ENCODE measurements around the gene FETUB.

The FETUB gene

DNA sequence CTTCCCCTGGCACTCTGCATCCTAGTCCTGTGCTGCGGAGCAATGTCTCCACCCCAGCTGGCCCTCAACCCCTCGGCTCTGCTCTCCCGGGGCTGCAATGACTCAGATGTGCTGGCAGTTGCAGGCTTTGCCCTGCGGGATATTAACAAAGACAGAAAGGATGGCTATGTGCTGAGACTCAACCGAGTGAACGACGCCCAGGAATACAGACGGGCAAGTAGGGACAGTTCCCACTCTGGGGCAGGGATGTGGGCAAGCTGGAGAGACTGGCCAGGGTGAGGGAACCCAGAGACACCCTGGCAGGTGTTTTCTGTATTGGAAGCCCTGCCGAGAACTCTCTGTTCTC is 247 bp downstream of the FETUB start (continued):
- TF ChIP-seq, protein P1, sequence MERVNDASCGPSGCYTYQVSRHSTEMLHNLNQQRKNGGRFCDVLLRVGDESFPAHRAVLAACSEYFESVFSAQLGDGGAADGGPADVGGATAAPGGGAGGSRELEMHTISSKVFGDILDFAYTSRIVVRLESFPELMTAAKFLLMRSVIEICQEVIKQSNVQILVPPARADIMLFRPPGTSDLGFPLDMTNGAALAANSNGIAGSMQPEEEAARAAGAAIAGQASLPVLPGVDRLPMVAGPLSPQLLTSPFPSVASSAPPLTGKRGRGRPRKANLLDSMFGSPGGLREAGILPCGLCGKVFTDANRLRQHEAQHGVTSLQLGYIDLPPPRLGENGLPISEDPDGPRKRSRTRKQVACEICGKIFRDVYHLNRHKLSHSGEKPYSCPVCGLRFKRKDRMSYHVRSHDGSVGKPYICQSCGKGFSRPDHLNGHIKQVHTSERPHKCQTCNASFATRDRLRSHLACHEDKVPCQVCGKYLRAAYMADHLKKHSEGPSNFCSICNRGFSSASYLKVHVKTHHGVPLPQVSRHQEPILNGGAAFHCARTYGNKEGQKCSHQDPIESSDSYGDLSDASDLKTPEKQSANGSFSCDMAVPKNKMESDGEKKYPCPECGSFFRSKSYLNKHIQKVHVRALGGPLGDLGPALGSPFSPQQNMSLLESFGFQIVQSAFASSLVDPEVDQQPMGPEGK (tag by site-specific recombination; IDR thresholded peaks at IDR 0.05) = no peak
- no peak for TF ChIP-seq ZFP3 (tag by site-specific recombination; IDR thresholded peaks at IDR 0.05; ENCODE audit: low read depth)
- TF ChIP-seq, protein P2, sequence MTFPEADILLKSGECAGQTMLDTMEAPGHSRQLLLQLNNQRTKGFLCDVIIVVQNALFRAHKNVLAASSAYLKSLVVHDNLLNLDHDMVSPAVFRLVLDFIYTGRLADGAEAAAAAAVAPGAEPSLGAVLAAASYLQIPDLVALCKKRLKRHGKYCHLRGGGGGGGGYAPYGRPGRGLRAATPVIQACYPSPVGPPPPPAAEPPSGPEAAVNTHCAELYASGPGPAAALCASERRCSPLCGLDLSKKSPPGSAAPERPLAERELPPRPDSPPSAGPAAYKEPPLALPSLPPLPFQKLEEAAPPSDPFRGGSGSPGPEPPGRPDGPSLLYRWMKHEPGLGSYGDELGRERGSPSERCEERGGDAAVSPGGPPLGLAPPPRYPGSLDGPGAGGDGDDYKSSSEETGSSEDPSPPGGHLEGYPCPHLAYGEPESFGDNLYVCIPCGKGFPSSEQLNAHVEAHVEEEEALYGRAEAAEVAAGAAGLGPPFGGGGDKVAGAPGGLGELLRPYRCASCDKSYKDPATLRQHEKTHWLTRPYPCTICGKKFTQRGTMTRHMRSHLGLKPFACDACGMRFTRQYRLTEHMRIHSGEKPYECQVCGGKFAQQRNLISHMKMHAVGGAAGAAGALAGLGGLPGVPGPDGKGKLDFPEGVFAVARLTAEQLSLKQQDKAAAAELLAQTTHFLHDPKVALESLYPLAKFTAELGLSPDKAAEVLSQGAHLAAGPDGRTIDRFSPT (tag by site-specific recombination; IDR thresholded peaks at IDR 0.05) = no peak
- no peak for TF ChIP-seq ZFP37 (tag by site-specific recombination; IDR thresholded peaks at IDR 0.05)
- TF ChIP-seq, protein P3, sequence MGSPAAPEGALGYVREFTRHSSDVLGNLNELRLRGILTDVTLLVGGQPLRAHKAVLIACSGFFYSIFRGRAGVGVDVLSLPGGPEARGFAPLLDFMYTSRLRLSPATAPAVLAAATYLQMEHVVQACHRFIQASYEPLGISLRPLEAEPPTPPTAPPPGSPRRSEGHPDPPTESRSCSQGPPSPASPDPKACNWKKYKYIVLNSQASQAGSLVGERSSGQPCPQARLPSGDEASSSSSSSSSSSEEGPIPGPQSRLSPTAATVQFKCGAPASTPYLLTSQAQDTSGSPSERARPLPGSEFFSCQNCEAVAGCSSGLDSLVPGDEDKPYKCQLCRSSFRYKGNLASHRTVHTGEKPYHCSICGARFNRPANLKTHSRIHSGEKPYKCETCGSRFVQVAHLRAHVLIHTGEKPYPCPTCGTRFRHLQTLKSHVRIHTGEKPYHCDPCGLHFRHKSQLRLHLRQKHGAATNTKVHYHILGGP (tag by site-specific recombination; IDR thresholded peaks at IDR 0.05) = no peak
- TF ChIP-seq ZNF664 (tag by site-specific recombination; IDR thresholded peaks at IDR 0.05) = no peak
- TF ChIP-seq ZNF416 (tag by site-specific recombination; IDR thresholded peaks at IDR 0.05) = no peak

DNA sequence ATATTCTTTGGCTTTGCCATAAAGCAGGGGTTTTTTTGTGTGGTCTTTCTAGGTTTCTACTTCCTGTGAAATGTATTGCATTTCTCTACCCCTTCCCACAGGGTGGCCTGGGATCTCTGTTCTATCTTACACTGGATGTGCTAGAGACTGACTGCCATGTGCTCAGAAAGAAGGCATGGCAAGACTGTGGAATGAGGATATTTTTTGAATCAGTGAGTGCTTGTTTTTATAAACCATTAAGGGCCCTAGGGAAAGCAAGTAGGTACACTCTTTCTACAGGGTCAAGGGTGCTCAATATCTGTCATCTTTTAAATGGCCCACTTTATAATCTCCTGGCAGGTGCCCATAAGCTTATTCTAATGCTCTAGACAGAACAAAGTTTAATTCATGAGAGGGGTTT is 730 bp downstream of the FETUB start:
- TF ChIP-seq ZFHX2 (tag by site-specific recombination; conservative IDR thresholded peaks at IDR 0.05) (no peak), KLF8 (tag by site-specific recombination; IDR thresholded peaks at IDR 0.05) (no peak)
- CTCF ChIA-PET = no interaction called here

DNA sequence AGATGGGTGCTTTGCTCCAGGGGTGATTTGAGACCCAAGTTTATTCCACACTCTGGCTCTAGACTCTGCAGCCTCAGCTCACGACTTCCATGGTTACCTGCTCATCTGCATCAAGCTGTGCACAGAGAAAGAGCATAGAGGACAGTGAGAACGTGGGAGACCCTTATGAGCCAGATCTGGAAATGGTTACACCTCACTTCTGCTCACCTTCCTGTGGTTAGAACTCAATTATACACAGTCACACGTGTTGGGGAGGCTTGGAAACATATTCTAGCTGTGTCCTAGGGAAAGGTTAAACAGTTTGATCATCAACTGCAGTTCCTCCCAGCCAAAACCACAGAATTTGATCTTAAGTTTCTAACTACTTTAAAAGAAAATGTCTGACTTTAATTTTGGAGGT is 1.8 kb downstream of the FETUB start:
- Histone ChIP-seq H3K36me3 (ENCODE audit: control insufficient read depth in 2 of 2, insufficient read depth in 1 of 2, low read length in 2 of 2) (no peaks in the 10 kb centered on the region), H3K9me3 (ENCODE audit: control insufficient read depth, insufficient read depth, low read depth, low read length) (no peaks in the 10 kb centered on the region), H3K27ac (ENCODE audit: extremely low read depth, low read depth, low read length) (no peak overlapping the region), H3K4me3 (ENCODE audit: low read depth, low read length) (no peak overlapping the region), H3K4me1 (ENCODE audit: control insufficient read depth, insufficient read depth, low read length) (no peaks in the 10 kb centered on the region)
- ChIA-PET POLR2A (no interaction called here), CTCF (interaction anchor here (0.7 to 1.0 kb wide), 4 partner anchors 25 to 156 kb away, joined by 3 read pairs; no protein-coding TSS in a partner anchor)
- TF ChIP-seq, protein P4, sequence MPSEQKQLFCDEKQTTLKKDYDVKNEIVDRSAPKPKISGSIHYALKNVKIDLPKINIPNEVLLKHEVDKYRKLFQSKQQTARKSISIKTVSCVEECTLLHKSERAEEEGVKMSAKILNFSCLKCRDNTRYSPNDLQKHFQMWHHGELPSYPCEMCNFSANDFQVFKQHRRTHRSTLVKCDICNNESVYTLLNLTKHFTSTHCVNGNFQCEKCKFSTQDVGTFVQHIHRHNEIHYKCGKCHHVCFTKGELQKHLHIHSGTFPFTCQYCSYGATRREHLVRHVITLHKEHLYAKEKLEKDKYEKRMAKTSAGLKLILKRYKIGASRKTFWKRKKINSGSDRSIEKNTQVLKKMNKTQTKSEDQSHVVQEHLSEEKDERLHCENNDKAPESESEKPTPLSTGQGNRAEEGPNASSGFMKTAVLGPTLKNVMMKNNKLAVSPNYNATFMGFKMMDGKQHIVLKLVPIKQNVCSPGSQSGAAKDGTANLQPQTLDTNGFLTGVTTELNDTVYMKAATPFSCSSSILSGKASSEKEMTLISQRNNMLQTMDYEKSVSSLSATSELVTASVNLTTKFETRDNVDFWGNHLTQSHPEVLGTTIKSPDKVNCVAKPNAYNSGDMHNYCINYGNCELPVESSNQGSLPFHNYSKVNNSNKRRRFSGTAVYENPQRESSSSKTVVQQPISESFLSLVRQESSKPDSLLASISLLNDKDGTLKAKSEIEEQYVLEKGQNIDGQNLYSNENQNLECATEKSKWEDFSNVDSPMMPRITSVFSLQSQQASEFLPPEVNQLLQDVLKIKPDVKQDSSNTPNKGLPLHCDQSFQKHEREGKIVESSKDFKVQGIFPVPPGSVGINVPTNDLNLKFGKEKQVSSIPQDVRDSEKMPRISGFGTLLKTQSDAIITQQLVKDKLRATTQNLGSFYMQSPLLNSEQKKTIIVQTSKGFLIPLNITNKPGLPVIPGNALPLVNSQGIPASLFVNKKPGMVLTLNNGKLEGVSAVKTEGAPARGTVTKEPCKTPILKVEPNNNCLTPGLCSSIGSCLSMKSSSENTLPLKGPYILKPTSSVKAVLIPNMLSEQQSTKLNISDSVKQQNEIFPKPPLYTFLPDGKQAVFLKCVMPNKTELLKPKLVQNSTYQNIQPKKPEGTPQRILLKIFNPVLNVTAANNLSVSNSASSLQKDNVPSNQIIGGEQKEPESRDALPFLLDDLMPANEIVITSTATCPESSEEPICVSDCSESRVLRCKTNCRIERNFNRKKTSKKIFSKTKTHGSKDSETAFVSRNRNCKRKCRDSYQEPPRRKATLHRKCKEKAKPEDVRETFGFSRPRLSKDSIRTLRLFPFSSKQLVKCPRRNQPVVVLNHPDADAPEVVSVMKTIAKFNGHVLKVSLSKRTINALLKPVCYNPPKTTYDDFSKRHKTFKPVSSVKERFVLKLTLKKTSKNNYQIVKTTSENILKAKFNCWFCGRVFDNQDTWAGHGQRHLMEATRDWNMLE (tag by site-specific recombination; conservative IDR thresholded peaks at IDR 0.05; ENCODE audit: low read depth) = no peak
- TF ChIP-seq GLIS2 (tag by site-specific recombination; IDR thresholded peaks at IDR 0.05) (no peak), ZEB2 (tag by site-specific recombination; IDR thresholded peaks at IDR 0.05) (no peak)

More for the DNA sequence above, 730 bp downstream of the FETUB start:
- POLR2A ChIA-PET = no interaction called here
- no peak overlapping the region for H3K4me3 ChIP-seq (ENCODE audit: low read depth, low read length)
- H3K27ac ChIP-seq (ENCODE audit: extremely low read depth, low read depth, low read length) = no peak overlapping the region
- H3K4me1 ChIP-seq (ENCODE audit: control insufficient read depth, insufficient read depth, low read length) = no peaks in the 10 kb centered on the region
- H3K9me3 ChIP-seq (ENCODE audit: control insufficient read depth, insufficient read depth, low read depth, low read length) = no peaks in the 10 kb centered on the region
- H3K36me3 ChIP-seq (ENCODE audit: control insufficient read depth in 2 of 2, insufficient read depth in 1 of 2, low read length in 2 of 2) = no peaks in the 10 kb centered on the region
